GM21390 (cell line): ENCODE measurements around the gene OS9.
"Not testable (repeated sequence)": the region's sequence is repeated elsewhere in the genome, so short reads cannot be mapped to it uniquely, and the experiment has no call there.

Experiments used
- ATAC-seq: cut with Tn5 transposase; IDR thresholded peaks from one replicate; pipeline ENCODE4 v1.9.1; 2021; ENCODE audit not compliant: unreplicated experiment

The OS9 gene

GRCh38 chr12:57693659-57694458 is at the start of gene OS9:
Gene OS9, plus strand, starts transcription at chr12:57694132. Its CDS starts 30 bp downstream, at chr12:57694162.
- ATAC-seq: peak; percentile 95

- ATAC-seq: not testable (repeated sequence)
Measured at GRCh38 chr12:57645990-57646658, 47.8 kb upstream of the OS9 start.

GRCh38 chr12:57646659-57647049 is 47.3 kb upstream of the OS9 start:
- not testable (repeated sequence) for ATAC-seq

GRCh38 chr12:57654042-57654441 is 39.9 kb upstream of the OS9 start:
- no peak for ATAC-seq

- ATAC-seq: no peak
Measured at GRCh38 chr12:57655541-57656240, 38.2 kb upstream of the OS9 start.

- not testable (repeated sequence) for ATAC-seq
Measured at GRCh38 chr12:57656408-57656807, 37.5 kb upstream of the OS9 start.

GRCh38 chr12:57657744-57658143 is 36.2 kb upstream of the OS9 start:
- no peak for ATAC-seq

- ATAC-seq: no peak
Measured at GRCh38 chr12:57658890-57659289, 35.0 kb upstream of the OS9 start.

GRCh38 chr12:57661376-57661775 is 32.6 kb upstream of the OS9 start:
- ATAC-seq: no peak

GRCh38 chr12:57665066-57665820 is 28.7 kb upstream of the OS9 start:
- not testable (repeated sequence) for ATAC-seq

- no peak for ATAC-seq
Measured at GRCh38 chr12:57666897-57667296, 27.0 kb upstream of the OS9 start.

- not testable (repeated sequence) for ATAC-seq
Measured at GRCh38 chr12:57669691-57670090, 24.2 kb upstream of the OS9 start.

- not testable (repeated sequence) for ATAC-seq
Measured at GRCh38 chr12:57671811-57672210, 22.1 kb upstream of the OS9 start.

GRCh38 chr12:57672801-57673200 is 21.1 kb upstream of the OS9 start:
- no peak for ATAC-seq

- ATAC-seq: no peak
Measured at GRCh38 chr12:57674691-57675090, 19.2 kb upstream of the OS9 start.

GRCh38 chr12:57677947-57678346 is 16.0 kb upstream of the OS9 start:
- ATAC-seq: not testable (repeated sequence)

GRCh38 chr12:57679697-57680096 is 14.2 kb upstream of the OS9 start:
- ATAC-seq: no peak

GRCh38 chr12:57687862-57688261 is 6.1 kb upstream of the OS9 start:
- no peak for ATAC-seq

GRCh38 chr12:57688931-57689330 is 5.0 kb upstream of the OS9 start:
- ATAC-seq: no peak

GRCh38 chr12:57692500-57692899 is 1.4 kb upstream of the OS9 start:
- ATAC-seq: no peak

- no peak for ATAC-seq
Measured at GRCh38 chr12:57693317-57693658, 644 bp upstream of the OS9 start.
